GM18907 (cell line): ENCODE data around the gene SPATA46.
"Not testable (repeated sequence)": the region's sequence is repeated elsewhere in the genome, so short reads cannot be mapped to it uniquely, and the experiment has no call there.

Source experiments
- ATAC-seq: cut with Tn5 transposase; IDR thresholded peaks from one replicate; pipeline ENCODE4 v1.9.1; 2021; ENCODE audit warnings: mild to moderate bottlenecking, moderate library complexity; ENCODE audit not compliant: unreplicated experiment

Gene SPATA46

GRCh38 chr1:162376691-162377090 is at the start of gene SPATA46:
Gene SPATA46 (minus strand): TSS chr1:162376854. CDS start chr1:162376790, 64 bp downstream.
- no peak for ATAC-seq

- no peak for ATAC-seq
Measured at GRCh38 chr1:162422662-162423375, 46.2 kb upstream of the SPATA46 start.

GRCh38 chr1:162421258-162422164 is 44.9 kb upstream of the SPATA46 start:
- ATAC-seq: no peak

- no peak for ATAC-seq
Measured at GRCh38 chr1:162420120-162420519, 43.5 kb upstream of the SPATA46 start.

DNA sequence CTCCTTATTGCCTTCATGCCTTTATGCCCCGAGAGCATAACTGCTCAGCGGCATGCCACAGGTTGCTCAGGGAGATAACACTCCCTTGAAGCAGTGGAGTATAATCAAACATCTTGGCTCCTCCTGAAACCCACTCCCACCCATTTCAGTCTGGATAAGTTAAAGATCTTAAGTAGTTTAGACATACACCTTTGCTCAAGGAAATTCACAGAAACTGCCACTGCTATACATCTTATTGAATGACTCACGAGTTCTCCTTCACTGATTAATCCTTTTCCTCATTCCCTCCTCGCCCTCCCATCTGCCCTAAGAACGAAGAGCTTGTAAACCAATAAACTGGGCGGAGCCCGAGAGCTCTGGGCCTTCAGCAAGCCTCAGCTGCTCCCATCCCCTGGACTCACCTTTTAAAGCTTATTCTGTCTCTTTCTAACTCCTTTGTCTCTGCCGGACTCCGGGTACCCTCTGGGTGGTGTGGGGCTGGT is 42.8 kb upstream of the SPATA46 start:
- ATAC-seq: not testable (repeated sequence)

DNA sequence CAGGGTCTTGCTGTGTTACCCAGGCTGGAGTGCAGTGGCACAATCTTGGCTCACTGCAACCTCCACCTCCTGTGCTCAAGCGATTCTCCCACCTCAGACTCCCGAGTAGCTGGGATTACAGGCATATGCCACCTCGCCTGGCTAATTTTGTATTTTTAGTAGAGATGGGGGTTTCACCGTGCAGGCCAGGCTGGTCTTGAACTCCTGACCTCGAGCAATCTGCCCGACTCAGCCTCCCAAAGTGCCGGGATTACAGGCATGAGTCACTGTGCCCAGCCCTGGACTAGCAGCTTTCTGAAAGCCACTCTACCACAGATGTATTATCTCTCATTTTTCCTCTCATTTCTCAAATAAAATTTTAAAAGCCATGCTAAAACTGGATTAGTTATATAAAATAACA is 41.9 kb upstream of the SPATA46 start:
- not testable (repeated sequence) for ATAC-seq

DNA sequence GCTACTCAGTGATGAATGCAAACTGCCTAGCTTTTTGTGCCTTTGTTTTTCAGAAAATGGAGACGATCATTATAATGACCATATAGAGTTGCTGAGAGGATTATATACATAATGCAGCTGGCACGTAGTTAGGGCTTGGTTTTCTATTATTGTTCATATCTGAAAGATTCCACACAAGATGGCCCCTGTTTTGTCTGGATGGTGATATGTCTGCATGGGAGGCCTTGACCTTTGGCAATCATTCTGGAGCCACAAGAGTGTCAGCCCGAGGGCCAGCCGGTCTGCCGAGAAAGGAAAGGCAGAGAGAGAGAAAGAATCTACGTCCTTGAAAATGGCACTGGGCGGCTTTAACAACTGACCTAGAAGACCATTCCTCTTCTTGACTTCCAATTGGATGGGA is 41.0 kb upstream of the SPATA46 start:
- ATAC-seq: no peak

DNA sequence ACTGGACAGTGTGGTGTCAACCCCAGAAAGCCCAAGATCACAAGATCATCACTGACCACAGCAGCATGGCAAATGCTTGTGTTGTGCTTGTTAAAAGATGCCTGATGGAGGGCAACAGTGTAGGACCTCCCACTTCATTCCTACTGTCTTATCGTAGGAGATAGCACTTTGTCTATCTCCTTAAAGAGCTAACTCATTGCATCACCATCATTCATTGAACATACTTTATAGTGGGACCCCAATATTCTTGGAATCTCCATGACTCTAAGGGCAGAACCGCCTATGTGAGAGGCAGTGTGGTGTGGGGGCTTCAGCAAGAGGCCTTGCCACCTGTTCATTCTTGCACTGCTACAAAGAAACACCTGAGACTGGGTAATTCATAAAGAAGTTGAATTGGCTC is 40.3 kb upstream of the SPATA46 start:
- ATAC-seq: no peak

- no peak for ATAC-seq
Measured at GRCh38 chr1:162416215-162416614, 39.6 kb upstream of the SPATA46 start.

- no peak for ATAC-seq
Measured at GRCh38 chr1:162412002-162412401, 35.3 kb upstream of the SPATA46 start, which contains the start of gene SH2D1B. Gene SH2D1B (minus strand): TSS chr1:162412136. CDS start chr1:162412016, 120 bp downstream.

DNA sequence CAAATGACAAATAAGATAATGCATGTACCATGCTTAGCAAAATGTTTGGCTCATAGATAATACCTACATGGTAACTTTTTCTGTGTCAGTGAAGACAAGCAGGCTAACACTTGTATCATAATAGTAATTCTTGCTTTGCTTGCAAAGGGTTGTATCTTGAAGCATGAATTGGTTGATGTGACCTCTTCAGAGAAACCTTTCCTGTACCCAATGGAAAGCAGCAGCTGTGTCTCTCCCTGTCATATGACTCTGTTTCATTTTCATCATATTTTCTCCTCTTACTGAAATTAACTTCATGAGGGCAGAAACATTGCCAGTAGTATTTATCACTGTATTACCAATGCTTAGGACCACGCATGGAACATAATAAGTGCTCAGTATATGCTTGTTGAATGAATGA is 30.9 kb upstream of the SPATA46 start:
- ATAC-seq: no peak

DNA sequence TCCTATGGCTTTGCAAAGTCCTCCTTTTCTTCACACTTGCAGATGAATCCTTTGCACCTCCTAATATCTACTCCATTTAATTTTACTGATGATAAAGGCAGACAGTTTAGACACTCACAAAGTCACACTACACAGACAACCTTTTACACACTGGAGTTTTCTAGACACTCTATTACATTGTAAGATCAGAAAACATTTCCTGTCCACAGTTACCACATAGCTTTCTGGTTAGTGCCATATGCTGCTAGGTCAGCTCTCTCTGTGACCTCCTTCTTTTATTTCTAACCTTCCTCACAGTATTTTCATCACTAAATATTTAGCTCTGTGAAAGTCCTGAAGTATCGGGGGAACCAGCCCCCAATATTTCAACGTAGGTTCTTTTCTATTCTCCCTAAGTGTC is 30.2 kb upstream of the SPATA46 start:
- ATAC-seq: no peak

DNA sequence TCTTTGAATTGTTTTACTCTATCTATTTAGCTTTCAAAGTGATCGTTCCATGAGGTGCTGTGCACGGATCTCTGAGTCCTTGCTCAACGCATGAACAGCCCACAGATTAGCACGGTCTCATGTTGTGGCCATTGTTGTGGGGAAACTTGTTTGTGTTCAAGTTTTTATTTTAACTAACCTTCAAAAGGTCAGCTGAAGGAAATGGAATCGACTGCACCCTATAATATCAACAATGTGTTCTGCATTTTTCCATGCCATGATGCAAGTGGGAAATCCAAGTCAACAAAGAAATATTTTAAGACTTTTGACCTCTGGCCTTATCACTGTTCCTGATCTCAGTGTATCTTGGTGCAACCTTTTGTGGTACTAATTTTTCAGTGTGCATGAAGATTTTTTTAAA is 29.1 kb upstream of the SPATA46 start:
- no peak for ATAC-seq

GRCh38 chr1:162404550-162405160 is 28.0 kb upstream of the SPATA46 start:
- ATAC-seq: no peak

- no peak for ATAC-seq
Measured at GRCh38 chr1:162400790-162401355, 24.2 kb upstream of the SPATA46 start.

DNA sequence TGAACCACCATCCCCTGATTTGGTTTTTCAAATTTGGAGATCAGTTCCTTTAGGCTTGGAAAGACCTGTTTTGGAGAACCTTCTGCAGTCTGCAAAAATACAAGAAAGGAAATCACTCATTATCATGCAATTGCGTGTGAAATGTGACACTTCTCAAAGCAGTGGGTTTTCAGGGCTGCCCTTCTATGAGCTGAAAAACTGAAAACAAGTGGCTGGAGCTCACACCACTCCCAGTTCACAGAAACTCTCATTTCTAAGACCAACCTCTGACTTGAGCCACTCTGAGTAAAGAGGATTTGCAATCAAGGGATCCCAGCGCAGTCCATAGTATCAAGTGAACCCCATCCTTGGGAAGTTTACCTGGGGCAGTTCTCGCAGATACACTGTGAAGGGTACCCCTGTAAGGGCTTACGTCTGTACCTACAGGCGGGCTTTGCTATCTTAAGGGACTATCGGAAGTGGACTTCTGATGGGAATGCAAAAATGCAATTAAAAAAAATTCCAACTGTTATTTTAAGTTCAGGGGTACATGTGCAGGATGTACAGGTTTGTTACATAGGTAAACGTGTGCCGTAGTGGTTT is 22.4 kb upstream of the SPATA46 start:
- no peak for ATAC-seq

DNA sequence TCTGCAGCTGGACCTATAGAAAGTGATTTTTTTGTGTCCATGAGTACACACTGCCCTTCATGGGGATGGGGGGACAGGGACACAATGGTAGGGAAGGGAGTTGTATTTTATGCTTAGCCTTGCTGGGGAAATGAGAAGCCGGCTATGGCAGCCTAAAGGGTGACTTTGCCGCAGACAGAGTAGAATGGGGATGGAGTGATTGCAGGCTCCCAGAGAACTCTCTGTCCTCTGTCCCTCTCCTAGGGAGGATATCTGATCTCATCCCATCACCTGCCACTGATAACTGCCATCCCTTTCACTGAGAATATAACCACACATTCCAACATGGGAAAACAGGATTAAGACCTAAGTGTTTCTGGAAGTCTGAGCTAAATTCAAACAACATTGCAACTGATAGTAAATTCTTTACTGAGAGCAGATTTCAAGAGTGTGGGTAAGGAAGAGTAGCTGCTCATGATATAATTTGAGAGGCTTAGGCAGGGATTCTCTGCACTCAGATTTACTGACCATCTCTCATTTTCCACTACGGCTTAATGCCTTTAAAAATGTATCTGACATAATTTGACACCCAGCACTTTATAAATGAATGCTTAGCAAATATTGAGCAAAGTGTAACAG is 21.4 kb upstream of the SPATA46 start:
- ATAC-seq: no peak

GRCh38 chr1:162397039-162397448 is 20.4 kb upstream of the SPATA46 start:
- ATAC-seq: no peak

- no peak for ATAC-seq
Measured at GRCh38 chr1:162396201-162396906, 19.7 kb upstream of the SPATA46 start.
